HG03558 (cell line): Measurements from ENCODE around the gene PHACTR1.
"Not testable (repeated sequence)": the region's sequence is repeated elsewhere in the genome, so short reads cannot be mapped to it uniquely, and the experiment has no call there.

Source experiments
- ATAC-seq: cut with Tn5 transposase; IDR thresholded peaks from one replicate; pipeline ENCODE4 v1.9.1; 2021; ENCODE audit warnings: moderate number of reproducible peaks; ENCODE audit not compliant: unreplicated experiment; ENCODE audit errors: extremely low read depth

PHACTR1 gene

GRCh38 chr6:13243033-13243432 is 526.5 kb downstream of the PHACTR1 start:
- ATAC-seq, result no peak

- ATAC-seq, result not testable (repeated sequence)
Observed at GRCh38 chr6:13243745-13244144, 527.2 kb downstream of the PHACTR1 start.

GRCh38 chr6:13247627-13248026 is 531.1 kb downstream of the PHACTR1 start:
- no peak for ATAC-seq

GRCh38 chr6:13248053-13248452 is 531.5 kb downstream of the PHACTR1 start:
- ATAC-seq, result no peak

- no peak for ATAC-seq
Observed at GRCh38 chr6:13248584-13248985, 532.0 kb downstream of the PHACTR1 start.

- no peak for ATAC-seq
Observed at GRCh38 chr6:13248994-13249393, 532.4 kb downstream of the PHACTR1 start.

- no peak for ATAC-seq
Observed at GRCh38 chr6:13249817-13250216, 533.2 kb downstream of the PHACTR1 start.

- ATAC-seq, result no peak
Observed at GRCh38 chr6:13250703-13251102, 534.1 kb downstream of the PHACTR1 start.

- ATAC-seq, result no peak
Observed at GRCh38 chr6:13251242-13251641, 534.7 kb downstream of the PHACTR1 start.

- no peak for ATAC-seq
Observed at GRCh38 chr6:13252790-13253189, 536.2 kb downstream of the PHACTR1 start.

GRCh38 chr6:13253272-13253671 is 536.7 kb downstream of the PHACTR1 start:
- no peak for ATAC-seq

GRCh38 chr6:13256266-13257001 is 539.9 kb downstream of the PHACTR1 start:
- ATAC-seq, result no peak

GRCh38 chr6:13259393-13259792 is 542.8 kb downstream of the PHACTR1 start:
- ATAC-seq, result no peak

GRCh38 chr6:13260101-13260598 is 543.6 kb downstream of the PHACTR1 start:
- no peak for ATAC-seq

- ATAC-seq, result no peak
Observed at GRCh38 chr6:13260831-13261230, 544.3 kb downstream of the PHACTR1 start.

GRCh38 chr6:13261464-13261994 is 545.0 kb downstream of the PHACTR1 start:
- ATAC-seq, result peak; percentile 39

- ATAC-seq, result no peak
Observed at GRCh38 chr6:13262302-13263230, 546.0 kb downstream of the PHACTR1 start.

GRCh38 chr6:13263669-13264068 is 547.1 kb downstream of the PHACTR1 start:
- no peak for ATAC-seq

GRCh38 chr6:13267142-13267651 is 550.6 kb downstream of the PHACTR1 start:
- ATAC-seq, result no peak

GRCh38 chr6:13268913-13269518 is 552.4 kb downstream of the PHACTR1 start:
- ATAC-seq, result no peak
